SK-N-SH treated with all-trans-retinoic acid at 6 μM for 48 hours (cell line): ENCODE results near the gene C22orf31.

Source experiments
- ATAC-seq: fragments of 200-7000 bp; cut with Tn5 transposase; 3 replicates; pipeline ENCODE4 v1.9.1; 2020; ENCODE audit warnings: mild to moderate bottlenecking, moderate library complexity
- ARNTL ChIP-seq: fragments of 450-650 bp; formaldehyde crosslinking; IDR thresholded peaks from 2 replicates; pipeline ENCODE4 v1.5.0; 2020; ENCODE audit warnings: low read depth, mild to moderate bottlenecking, moderate library complexity, borderline replicate concordance
- CREB5 ChIP-seq: fragments of 250-450 bp; sonication (Bioruptor Pico); IDR thresholded peaks from 2 replicates; pipeline ENCODE4 v1.5.1; 2020; ENCODE audit warnings: low read depth, mild to moderate bottlenecking, moderate library complexity
- CSDC2 ChIP-seq: fragments of 250-450 bp; sonication (Bioruptor Pico); IDR thresholded peaks from 2 replicates; pipeline ENCODE4 v1.5.0; 2020; ENCODE audit warnings: mild to moderate bottlenecking, moderate library complexity
- CSRNP3 ChIP-seq: fragments of 250-450 bp; sonication (Bioruptor Pico); IDR thresholded peaks from 2 replicates; pipeline ENCODE4 v1.5.1; 2021; ENCODE audit warnings: mild to moderate bottlenecking, moderate library complexity
- ESRRG ChIP-seq: fragments of 250-450 bp; sonication (Bioruptor Pico); IDR thresholded peaks from 2 replicates; pipeline ENCODE4 v1.6.1; 2021; ENCODE audit warnings: mild to moderate bottlenecking
- GLIS3 ChIP-seq: fragments of 250-450 bp; sonication (Bioruptor Pico); IDR thresholded peaks from 2 replicates; pipeline ENCODE4 v1.5.0; 2020; ENCODE audit warnings: mild to moderate bottlenecking, moderate library complexity
- ISL1 ChIP-seq: fragments of 250-450 bp; sonication (Bioruptor Pico); IDR thresholded peaks from 2 replicates; pipeline ENCODE4 v2.1.2; 2022; ENCODE audit warnings: mild to moderate bottlenecking, moderate library complexity
- OSR1 ChIP-seq: fragments of 250-450 bp; sonication (Bioruptor Pico); IDR thresholded peaks from 2 replicates; pipeline ENCODE4 v1.8.0; 2022; ENCODE audit warnings: moderate library complexity, mild to moderate bottlenecking, inconsistent platforms
- PPARA ChIP-seq: fragments of 250-450 bp; sonication (Bioruptor Pico); IDR thresholded peaks from 2 replicates; pipeline ENCODE4 v1.5.0; 2020; ENCODE audit warnings: mild to moderate bottlenecking, borderline replicate concordance
- SNAI2 ChIP-seq: fragments of 250-450 bp; sonication (Bioruptor Pico); IDR thresholded peaks from 2 replicates; pipeline ENCODE4 v1.5.0; 2020; ENCODE audit warnings: mild to moderate bottlenecking, moderate library complexity
- TCF4 ChIP-seq: fragments of 250-450 bp; sonication (Bioruptor Pico); IDR thresholded peaks from 2 replicates; pipeline ENCODE4 v1.8.0; 2021; ENCODE audit warnings: mild to moderate bottlenecking, moderate library complexity, borderline replicate concordance
- TOX ChIP-seq: fragments of 250-450 bp; sonication (Bioruptor Pico); IDR thresholded peaks from 2 replicates; pipeline ENCODE4 v1.8.0; 2021; ENCODE audit warnings: mild to moderate bottlenecking, moderate library complexity, borderline replicate concordance
- TSHZ2 ChIP-seq: fragments of 250-450 bp; sonication (Bioruptor Pico); IDR thresholded peaks from 2 replicates; pipeline ENCODE4 v1.5.0; 2020; ENCODE audit warnings: mild to moderate bottlenecking, moderate library complexity
- ZFP3 ChIP-seq: fragments of 250-450 bp; sonication (Bioruptor Pico); IDR thresholded peaks from 2 replicates; pipeline ENCODE4 v1.5.0; 2020; ENCODE audit warnings: mild to moderate bottlenecking, moderate library complexity
- ZFP30 ChIP-seq: fragments of 450-650 bp; formaldehyde crosslinking; IDR thresholded peaks from 2 replicates; pipeline ENCODE4 v1.5.0; 2022; ENCODE audit warnings: mild to moderate bottlenecking, moderate library complexity
- ZNF565 ChIP-seq: fragments of 450-650 bp; formaldehyde crosslinking; conservative IDR thresholded peaks from 2 replicates; pipeline ENCODE4 v1.5.0; 2020; ENCODE audit warnings: low read depth, mild to moderate bottlenecking, moderate library complexity
- ZNF70 ChIP-seq: fragments of 450-650 bp; formaldehyde crosslinking; IDR thresholded peaks from 2 replicates; pipeline ENCODE4 v1.5.0; 2020; ENCODE audit warnings: mild to moderate bottlenecking, moderate library complexity
- ZNF8 ChIP-seq: fragments of 450-650 bp; formaldehyde crosslinking; IDR thresholded peaks from 2 replicates; pipeline ENCODE4 v1.5.0; 2020; ENCODE audit warnings: mild to moderate bottlenecking, moderate library complexity

The C22orf31 gene

GRCh38 chr22:29061773-29062172 lies at the start of gene C22orf31:
Gene C22orf31 (minus strand): TSS chr22:29061831. CDS start chr22:29061792, 39 bp downstream.
- no peak for ATAC-seq
- TF ChIP-seq TSHZ2 (CRISPR knock-in tag) (no peak), TCF4 (CRISPR knock-in tag) (no peak), ZNF70 (no peak), SNAI2 (CRISPR knock-in tag) (no peak), GLIS3 (CRISPR knock-in tag) (no peak)

GRCh38 chr22:29110946-29111345 lies 49.3 kb upstream of the C22orf31 start:
- ATAC-seq, result no peak
- no peak for TF ChIP-seq ZNF70

GRCh38 chr22:29109822-29110221 lies 48.2 kb upstream of the C22orf31 start:
- TF ChIP-seq ZFP3, result no peak
- TF ChIP-seq ZNF565 (CRISPR knock-in tag), result no peak
- TF ChIP-seq GLIS3 (CRISPR knock-in tag), result no peak
- TF ChIP-seq CSDC2 (CRISPR knock-in tag), result no peak
- no peak for TF ChIP-seq TSHZ2 (CRISPR knock-in tag)
- TF ChIP-seq ARNTL (CRISPR knock-in tag), result no peak
- TF ChIP-seq SNAI2 (CRISPR knock-in tag), result no peak
- no peak for TF ChIP-seq OSR1 (CRISPR knock-in tag)
- TF ChIP-seq ZFP30 (CRISPR knock-in tag), result no peak
- ATAC-seq, result no peak

GRCh38 chr22:29108137-29108536 lies 46.5 kb upstream of the C22orf31 start:
- TF ChIP-seq CREB5 (CRISPR knock-in tag) (no peak), ESRRG (CRISPR knock-in tag) (no peak), ISL1 (CRISPR knock-in tag) (peak; percentile 18; the same call in 1 of the 2 replicates)

GRCh38 chr22:29106839-29107238 lies 45.2 kb upstream of the C22orf31 start:
- TF ChIP-seq TOX (CRISPR knock-in tag) (no peak), ZNF8 (CRISPR knock-in tag) (no peak), CSRNP3 (CRISPR knock-in tag) (no peak), ZFP3 (no peak)
- TF ChIP-seq, all 23 proteins: peak for 0
- ATAC-seq, result no peak

More at GRCh38 chr22:29108137-29108536, 46.5 kb upstream of the C22orf31 start:
- peak; percentile 87 for ATAC-seq

GRCh38 chr22:29105468-29105867 lies 43.8 kb upstream of the C22orf31 start:
- TF ChIP-seq ZFP30 (CRISPR knock-in tag) (no peak), PPARA (CRISPR knock-in tag) (no peak), ISL1 (CRISPR knock-in tag) (no peak), ZFP3 (no peak), TOX (CRISPR knock-in tag) (no peak), CSRNP3 (CRISPR knock-in tag) (no peak)
- TF ChIP-seq, all 23 proteins: peak for 0
- no peak for ATAC-seq
